Measurements from ENCODE around the gene SYNJ2.

SYNJ2 gene

GRCh38 chr6:158125271-158125670 is 143.6 kb downstream of the SYNJ2 start:
- Histone ChIP-seq H3K4me3 (no peak overlapping the region), H3K27ac (no peak overlapping the region)

GRCh38 chr6:158131926-158132325 is 150.3 kb downstream of the SYNJ2 start:
- Histone ChIP-seq H3K4me3 (no peak overlapping the region), H3K27ac (no peak overlapping the region)

- Histone ChIP-seq H3K27ac (no peak overlapping the region), H3K4me3 (no peak overlapping the region)
Measured at GRCh38 chr6:158142789-158143188, 161.1 kb downstream of the SYNJ2 start.

GRCh38 chr6:158143700-158144099 is 162.0 kb downstream of the SYNJ2 start:
- no peak overlapping the region for H3K4me3 ChIP-seq
- no peak overlapping the region for H3K27ac ChIP-seq

Measured in skin epidermis (tissue), 12 donors.